Jurkat, Clone E6-1 (cell line): Measurements from ENCODE around the gene SH2D1A.

ENCODE experiments used
- DNase-seq: peaks from one replicate; pipeline ENCODE4 v3.0.0-alpha.2; 2011; ENCODE audit warnings: low read depth, low spot score
- H3K4me3 ChIP-seq: 2 replicates; pipeline ENCODE4 v1.5.1; 2011; ENCODE audit warnings: mild to moderate bottlenecking, low read length, control low read depth, moderate library complexity

SH2D1A gene

DNA sequence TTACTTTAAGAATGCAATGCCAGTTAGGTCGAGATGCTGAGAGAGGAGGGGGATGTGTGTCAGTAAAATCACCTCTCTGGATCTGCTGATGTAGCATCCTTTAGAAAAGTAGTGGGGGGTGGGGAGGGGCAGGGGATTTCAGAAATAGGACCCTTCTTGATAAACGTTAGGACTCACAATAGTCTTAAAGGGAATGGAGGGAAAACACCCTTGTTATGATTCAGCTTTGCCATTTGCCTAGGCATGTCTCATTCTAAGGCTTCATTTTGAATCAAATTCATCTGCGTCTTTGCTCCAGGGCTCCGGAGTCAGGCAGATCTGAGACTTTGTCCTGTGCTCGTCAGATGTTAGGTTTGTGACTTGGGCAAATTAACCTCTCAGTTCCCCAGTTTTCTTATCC is 879 bp downstream of the SH2D1A start:
- H3K4me3 ChIP-seq: peak overlapping the region; percentile 66
- peak; percentile 59 for DNase-seq

DNA sequence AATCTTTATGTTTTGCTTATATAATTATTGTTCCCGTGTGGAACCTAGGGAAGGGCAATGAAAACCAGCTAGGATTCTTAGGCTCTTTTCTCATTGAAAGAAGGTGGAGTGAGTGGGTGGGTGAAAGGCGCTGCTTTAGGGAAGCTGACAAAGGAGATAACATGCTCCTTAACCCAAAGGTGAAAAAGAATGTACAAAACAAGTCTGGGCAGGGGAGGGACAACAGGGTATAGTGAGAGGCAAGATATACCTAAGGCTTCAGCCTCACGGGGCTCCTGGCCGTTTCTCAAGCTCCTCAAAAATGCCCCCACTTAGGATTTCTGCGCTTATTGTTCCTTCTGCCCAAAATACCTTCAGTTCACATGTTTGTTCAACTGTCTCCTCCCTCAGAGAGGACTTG is 1.8 kb downstream of the SH2D1A start:
- DNase-seq: no peak

DNA sequence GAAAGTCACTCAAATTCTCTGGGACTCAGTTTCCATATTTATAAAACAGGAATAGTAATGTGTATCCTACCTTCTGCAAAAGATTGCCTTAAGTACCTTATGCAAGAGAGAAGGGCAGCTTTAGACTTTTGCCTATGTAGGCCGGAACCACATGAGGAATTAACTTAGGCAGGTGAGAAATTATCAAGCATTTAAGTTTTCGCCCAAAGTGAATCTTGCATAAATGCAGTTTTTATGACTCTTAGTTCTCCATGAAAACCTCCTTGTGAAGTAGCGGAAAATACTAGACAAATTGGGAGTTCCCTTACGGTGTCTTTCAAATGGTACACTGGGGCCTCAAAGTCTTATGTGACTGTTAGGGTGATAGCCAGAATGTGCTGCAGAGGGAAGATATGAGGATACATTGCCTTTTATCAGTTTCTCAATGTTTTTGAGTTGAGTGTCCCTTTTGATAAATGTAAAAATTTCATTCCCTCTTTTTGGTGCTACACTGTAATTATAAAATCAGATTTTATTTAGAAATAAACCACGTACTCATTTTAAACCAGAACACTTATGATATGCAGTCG is 2.6 kb downstream of the SH2D1A start:
- H3K4me3 ChIP-seq: peak overlapping the region; percentile 66
- DNase-seq: peak; percentile 61

More for the DNA sequence above, 1.8 kb downstream of the SH2D1A start:
- H3K4me3 ChIP-seq: peak overlapping the region; percentile 66

DNA sequence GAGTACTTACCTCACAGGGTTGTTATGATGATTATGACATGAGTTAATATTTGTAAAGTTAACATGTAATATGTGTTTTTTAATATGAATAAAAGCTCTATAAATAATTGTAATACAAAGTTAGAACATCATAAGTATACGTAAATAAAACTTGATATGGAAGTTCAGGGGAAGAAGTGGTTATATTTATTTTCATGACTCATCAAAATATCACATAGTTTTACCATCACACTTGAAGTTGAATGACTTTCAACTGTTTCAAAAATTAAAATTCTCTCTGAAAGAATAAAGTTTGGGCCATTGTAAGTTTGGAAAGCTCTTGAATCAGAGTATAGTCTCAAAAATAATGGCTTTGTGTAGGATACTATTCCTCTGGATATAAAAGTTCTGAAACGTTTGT is 8.3 kb downstream of the SH2D1A start:
- H3K4me3 ChIP-seq: peak overlapping the region; percentile 22; the same call in 1 of the 2 replicates
- DNase-seq: no peak

DNA sequence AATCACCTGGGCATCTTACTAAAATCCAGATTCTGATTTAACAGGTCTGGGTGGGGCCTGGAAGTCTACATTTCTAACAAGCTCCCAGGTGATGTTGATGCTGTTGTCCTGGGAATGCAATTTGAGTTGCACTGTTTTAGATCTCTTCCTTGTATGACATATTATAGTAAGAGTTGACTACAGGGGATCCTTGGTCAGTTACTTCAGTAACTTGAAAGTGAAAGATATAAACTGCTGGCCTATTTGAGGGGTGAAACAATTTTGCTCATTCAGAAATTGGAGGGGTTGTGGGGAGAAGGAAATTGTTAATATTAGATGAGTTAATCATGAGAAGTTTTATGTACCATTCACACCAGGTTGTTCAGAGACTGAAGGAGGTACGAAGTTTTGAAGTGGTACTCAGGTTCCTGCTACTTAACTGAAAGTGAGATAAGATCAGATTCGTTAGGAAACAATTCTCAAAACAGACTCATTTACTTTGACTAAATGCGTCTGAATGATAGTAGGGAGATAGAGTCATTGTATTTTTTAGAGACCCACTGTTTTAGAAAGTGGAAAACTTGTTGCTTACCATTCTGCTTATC is 12.5 kb downstream of the SH2D1A start:
- DNase-seq: peak; percentile 83
- H3K4me3 ChIP-seq: peak overlapping the region; percentile 24

DNA sequence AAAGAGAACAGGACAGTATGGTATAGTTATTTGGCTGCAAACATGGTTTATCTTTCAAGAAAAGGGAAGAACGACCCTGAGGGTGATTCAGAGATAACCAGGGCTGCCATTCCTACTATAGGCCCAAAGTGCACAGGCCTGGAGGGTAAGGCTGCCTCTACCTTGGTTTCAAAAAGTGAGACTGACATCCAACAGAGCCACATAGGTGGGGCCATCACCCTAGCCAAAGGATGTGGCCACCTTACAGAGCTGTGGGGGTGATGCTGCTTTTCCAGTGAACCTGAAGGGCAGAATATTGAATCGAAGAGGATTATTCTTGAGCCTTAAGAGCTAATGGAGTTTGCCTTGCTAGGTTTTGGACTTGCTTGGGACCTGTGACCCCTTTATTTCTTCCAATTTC is 15.7 kb downstream of the SH2D1A start:
- H3K4me3 ChIP-seq: no peak overlapping the region
- DNase-seq: no peak

DNA sequence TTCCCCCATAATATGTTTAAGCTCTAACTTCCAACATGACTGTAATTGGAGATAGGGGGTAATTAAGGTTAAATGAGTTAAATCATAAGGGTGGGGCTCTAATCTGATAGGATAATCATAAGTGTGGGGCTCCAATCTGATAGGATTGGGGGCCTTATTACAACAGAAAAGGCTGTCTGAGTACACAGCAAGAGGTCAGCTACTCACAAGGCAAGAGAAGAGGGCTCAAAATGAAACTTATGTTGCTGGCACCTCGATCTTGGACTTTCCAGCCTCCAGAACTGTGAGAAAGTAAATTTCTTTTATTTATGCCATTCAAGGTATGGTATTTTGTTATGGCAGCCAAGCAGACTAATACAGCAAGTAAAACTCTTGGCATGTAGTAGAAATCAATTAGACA is 16.4 kb downstream of the SH2D1A start:
- no peak for DNase-seq
- H3K4me3 ChIP-seq: no peak overlapping the region

DNA sequence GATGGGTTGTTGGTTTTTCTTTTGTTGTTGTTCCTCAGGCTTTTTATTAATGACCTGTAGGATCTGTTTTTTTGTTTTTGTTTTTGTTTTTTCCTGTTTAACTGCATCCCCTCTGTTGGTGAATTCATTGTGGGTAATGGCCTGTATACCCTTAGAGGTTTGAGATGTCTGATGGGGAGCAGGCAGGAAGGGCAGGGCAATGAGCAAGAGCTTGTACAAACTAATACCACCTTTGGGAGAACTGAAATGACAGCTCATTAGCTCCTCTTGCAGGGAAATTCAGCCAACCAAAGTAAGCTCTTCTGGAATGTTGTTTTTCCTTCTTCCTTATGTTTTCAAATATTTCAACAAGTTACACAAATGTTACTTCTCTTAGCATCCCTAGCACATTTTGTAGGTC is 23.4 kb downstream of the SH2D1A start:
- H3K4me3 ChIP-seq: no peak overlapping the region
- no peak for DNase-seq

DNA sequence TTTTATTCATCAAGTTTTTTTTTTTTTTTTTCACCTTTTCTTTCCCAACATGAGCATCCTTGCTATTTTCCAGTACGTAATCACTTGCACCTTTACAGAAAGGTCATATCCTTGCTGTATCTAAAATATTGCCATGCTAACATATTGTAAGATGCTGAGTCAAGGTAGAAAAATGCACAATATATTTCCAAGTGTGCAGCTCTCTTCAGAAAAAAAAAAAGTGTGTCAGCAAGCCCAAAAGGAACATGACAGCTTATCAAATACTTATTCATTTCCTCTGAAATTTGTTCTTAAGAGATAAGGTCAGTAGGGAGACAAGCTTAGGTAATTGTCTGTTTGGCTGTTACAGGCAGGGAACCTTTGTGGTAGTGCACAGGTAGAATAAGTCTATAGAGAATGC is 27.0 kb downstream of the SH2D1A start:
- no peak overlapping the region for H3K4me3 ChIP-seq
- DNase-seq: no peak

DNA sequence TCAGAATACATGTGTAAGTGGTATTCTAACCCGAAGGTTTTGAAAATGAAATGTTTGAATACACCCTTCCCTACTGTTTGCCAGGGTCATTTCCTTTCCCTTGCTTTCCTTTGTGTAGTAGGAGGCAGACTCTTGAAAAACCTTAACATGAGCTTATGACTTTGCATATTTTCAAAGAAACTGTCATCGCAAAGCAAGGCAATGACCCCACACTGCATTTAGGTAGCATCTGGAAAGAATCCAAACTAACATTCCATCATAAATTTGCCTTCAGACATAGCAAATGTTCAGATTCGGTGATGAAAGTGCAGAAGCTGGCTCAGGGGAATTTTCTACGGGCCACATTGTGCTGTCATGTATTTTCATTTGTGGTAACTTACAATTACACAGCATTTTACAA is 32.3 kb downstream of the SH2D1A start:
- no peak for DNase-seq
- H3K4me3 ChIP-seq: no peak overlapping the region

DNA sequence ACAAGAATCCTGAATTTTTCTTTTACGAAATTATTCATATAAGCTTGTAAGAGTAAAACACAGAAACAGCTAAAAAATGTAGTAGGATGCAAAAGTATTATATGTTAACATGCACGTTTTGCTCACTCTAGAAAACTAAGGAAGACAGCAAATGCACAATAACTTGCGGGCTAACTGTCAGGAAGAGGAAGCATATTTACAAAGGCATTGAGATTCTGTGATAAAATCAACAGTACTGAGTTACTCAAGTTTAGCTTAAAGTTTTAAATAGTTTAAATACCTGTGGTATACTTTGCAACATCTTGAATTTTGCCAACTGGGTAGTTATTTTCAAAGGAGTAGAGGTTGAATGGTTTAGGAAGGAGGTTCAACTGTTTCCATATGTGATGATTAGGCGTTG is 37.0 kb downstream of the SH2D1A start:
- no peak overlapping the region for H3K4me3 ChIP-seq
- DNase-seq: peak; percentile 77

DNA sequence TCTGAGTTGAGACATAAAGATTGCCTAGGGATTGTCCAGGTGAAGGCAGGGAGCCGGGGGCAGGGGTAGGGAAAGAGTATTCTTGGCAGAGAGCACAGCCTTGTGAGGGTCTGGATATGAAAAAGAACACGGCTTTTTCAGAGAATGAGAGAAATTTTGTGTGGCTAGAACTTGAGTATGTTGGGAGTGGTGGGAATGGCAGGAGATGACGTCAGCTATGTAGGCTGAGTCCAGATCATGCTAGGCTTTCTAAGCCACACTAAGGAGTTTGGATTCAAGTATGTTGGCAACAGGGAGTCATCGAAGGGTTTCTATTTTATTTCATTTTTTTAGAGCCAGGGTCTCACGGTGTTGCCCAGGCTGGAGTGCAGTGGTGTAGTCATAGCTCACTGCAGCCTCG is 40.0 kb downstream of the SH2D1A start:
- DNase-seq: no peak
- H3K4me3 ChIP-seq: no peak overlapping the region

DNA sequence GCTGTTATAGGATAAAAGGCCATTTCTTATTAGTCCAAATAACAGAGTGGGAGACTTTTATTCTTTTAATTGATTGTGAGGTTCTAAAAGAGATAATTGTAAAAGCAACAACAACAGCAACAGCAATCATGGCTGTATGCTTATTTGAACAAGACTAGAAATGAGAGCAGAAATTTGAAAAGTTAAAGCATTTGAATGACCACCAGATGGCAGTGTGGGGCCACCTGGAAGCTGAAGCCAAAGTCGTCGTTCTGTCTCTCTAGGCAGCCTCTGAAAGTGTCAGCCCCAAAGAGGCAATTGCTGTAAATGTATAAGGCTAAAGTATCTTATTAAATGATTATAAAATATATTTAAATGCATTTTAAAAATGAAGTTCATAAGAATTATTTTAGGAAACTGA is 42.2 kb downstream of the SH2D1A start:
- H3K4me3 ChIP-seq: no peak overlapping the region
- DNase-seq: peak; percentile 79

DNA sequence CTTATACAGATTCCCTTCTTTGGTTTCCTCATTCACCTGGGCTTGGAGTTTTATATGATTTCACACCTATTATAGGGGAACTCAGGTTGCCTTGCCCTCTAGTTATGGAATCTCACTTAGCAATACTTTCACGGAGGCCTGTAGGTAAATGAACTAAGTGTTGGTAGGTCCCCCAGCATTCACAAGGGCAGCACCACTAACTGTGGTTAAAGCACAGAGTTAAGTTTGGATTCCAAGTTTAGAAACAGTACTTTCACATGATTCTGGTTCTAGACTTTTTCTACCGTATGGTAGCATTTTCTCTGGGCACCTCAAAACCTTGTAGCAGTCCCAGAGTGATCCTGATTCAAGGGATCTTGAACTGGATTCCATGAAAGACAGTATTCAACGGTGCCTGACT is 46.4 kb downstream of the SH2D1A start:
- no peak overlapping the region for H3K4me3 ChIP-seq

DNA sequence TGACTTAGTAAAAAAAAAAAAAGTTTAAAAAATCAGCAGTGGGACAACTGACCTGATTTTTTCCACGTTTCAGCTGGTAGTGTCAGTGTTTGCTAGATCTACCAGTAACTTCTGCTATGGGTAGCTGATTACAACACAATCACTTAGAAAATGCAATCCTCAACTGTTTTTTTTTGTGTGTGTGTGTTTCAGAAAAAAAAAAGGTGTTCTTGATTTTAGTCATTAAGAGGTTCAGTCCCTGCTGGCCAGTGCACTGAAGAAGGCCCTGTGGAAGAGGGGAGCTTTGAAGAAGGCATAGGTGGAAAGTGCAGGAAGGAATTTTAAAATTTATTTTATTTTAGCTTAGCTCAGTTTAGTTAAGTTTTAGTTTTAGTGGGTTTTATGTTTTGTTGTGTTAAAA is 46.9 kb downstream of the SH2D1A start:
- no peak overlapping the region for H3K4me3 ChIP-seq

More for the DNA sequence above, 46.4 kb downstream of the SH2D1A start:
- no peak for DNase-seq

DNA sequence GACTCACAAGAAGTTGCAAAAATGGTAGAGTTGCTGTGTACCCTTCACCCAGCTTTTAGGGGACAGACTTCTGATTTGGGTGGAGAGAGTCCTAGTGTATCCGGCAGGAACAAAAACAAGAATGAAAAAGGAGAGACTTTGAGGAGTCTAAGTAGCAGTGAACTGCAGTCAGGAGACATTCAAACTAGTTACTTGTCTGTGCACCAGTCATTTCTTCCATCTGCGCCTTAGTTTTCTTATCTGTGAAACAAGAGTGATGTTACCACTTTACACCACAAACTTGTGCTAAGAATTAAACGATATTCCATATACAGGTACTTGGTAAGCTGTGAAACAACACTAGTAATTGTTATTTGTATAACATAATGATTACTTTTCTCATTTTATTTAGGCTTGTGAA is 47.3 kb downstream of the SH2D1A start:
- H3K4me3 ChIP-seq: no peak overlapping the region
- DNase-seq: no peak

More for the DNA sequence above, 46.9 kb downstream of the SH2D1A start:
- no peak for DNase-seq

DNA sequence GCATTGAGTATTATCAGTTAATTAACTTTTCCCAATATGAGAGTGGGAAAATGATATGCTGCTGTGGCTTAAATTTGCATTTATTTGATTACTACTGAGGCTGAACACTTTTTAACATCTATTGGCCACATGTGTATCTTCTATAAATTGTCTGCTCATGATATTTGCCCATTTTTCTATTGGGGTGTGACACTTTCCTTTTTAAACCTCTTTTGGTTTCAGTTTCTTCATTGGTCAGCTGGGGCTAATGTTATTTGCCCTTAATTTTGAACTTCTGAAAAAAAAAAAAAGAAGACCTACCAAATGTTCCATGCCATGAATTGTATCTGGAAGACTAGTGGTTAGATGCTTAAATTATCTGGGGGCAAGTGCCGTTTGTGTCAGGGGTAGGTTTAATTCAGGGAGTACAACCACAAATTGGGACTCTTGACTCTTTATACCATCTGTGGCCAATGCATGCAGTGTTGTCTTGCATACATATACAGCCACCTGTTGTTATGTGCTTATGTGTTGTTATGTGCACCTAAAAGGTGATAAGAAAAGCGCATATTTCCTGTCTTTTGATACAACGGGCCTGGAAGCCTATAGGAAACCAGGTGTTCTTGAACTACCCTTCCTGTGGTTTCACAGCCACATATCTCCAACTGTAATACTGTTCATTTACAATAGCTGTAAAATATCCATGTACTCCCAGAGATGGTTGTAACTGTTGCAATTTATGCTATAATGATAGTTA is 49.0 kb downstream of the SH2D1A start:
- peak overlapping the region; percentile 16; the same call in 1 of the 2 replicates for H3K4me3 ChIP-seq
- peak; percentile 95 for DNase-seq

DNA sequence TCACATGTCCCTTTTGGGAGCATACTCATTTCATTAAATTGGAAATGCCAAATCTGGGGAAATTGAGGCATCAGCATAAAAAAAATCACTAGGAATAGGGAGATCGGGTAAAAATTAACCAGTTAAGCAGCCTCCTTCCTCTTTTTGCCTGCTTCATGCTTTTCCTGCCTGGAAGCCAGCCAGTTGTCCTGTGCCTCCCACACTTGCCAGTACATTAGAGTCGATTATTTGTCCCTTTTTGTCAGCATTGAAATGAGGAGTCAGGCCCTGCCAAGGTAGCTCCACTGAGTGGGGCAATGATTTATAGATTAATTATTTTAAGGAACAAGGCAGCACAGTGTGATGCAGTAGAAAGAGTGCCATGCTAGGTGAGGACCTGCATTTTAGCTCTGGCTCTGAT is 55.3 kb downstream of the SH2D1A start:
- no peak for DNase-seq
- no peak overlapping the region for H3K4me3 ChIP-seq

DNA sequence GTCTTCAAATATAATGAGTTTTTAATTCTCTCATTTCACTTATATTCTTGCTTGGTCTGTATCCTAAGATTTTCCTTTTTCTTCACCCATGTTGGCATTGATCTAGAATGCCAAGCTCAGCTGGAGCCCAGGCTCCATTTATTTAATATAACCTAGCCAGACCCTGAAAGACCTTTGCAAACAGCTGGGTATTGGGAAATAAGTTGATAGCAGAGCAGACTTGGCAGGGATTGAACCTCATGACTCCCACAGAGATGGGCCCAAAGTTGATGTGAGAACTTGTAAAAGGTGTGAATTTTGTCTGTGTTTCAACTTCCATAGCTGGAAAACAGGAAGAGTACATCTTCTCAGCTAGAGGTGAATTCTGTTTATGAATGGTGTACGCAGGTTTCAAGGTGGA is 59.5 kb downstream of the SH2D1A start:
- DNase-seq: no peak
- no peak overlapping the region for H3K4me3 ChIP-seq

DNA sequence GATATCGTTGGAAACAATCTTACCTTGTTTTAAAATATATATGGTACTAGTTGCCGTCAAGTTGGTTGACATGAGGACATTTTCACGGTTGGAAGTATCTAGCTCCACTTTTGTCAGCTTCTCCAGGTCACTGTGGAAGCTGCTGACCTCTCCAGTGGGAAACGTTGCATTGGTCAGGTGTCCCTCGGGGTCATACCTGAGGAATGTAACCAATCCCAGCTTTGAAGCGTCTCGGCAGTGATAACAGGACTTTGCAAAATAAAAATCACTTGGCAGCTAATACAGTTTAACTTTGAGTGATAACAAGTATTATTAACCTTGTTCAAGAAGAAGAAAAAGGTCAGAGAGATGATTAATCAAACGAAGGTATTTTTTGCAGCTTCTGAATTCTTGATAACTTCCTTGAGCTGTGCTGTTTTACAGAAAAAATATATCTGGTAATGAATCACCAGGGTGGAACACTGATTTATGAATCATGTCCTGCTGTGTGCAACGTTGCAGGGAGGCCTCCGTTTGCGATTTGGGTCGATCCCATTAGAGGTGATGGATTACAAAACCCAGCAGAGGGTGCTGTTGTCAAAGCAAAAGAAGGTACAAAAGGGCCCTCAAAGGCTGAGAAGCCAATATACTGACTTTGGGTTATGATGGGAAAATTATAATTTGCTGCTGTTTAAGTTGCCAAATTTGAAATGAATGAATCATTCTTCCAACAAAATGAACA is 60.1 kb downstream of the SH2D1A start:
- DNase-seq: peak; percentile 67
- H3K4me3 ChIP-seq: no peak overlapping the region
